Left ventricle myocardium inferior (tissue), 1 donor: ENCODE data around the gene DQX1. TPM values are rescaled to one million over a fixed set of nuclear protein-coding genes. Genes with fewer than 3 reads are reported as not detected.

Experiments used
- DNase-seq: peaks from one replicate; pipeline ENCODE4 v3.0.0-alpha.2; 2020
- H3K27ac ChIP-seq: fragments of 200-600 bp; replicated peaks from 2 replicates; pipeline ENCODE4 v1.8.0; 2021
- H3K27me3 ChIP-seq: fragments of 200-600 bp; 2 replicates; pipeline ENCODE4 v1.8.0; 2021; ENCODE audit warnings: low read depth
- H3K36me3 ChIP-seq: fragments of 200-600 bp; 2 replicates; pipeline ENCODE4 v1.8.0; 2021
- H3K4me1 ChIP-seq: fragments of 200-600 bp; 2 replicates; pipeline ENCODE4 v1.8.0; 2021
- H3K4me3 ChIP-seq: fragments of 200-600 bp; 2 replicates; pipeline ENCODE4 v1.8.0; 2021; ENCODE audit warnings: mild to moderate bottlenecking, moderate library complexity
- H3K9me3 ChIP-seq: fragments of 200-600 bp; replicated peaks from 2 replicates; pipeline ENCODE4 v1.8.0; 2021
- intact Hi-C: fragments of 100-400 bp; cut with micrococcal nuclease; formaldehyde crosslinking; loops from one replicate; pipeline ENCODE4 v1.11.0; 2022
- total RNA-seq: library from RNA; stranded (reverse); fragmentation: NEBNext Ultra II Directional; extraction: Animal tissue kit (Norgen Biotek cat#: 25700); gene quantifications from one replicate; pipeline ENCODE4 v1.2.1, GENCODE V29; 2021
- TF ChIP-seq, protein P1 (sequence below): fragments of 200-600 bp; IDR thresholded peaks from 2 replicates; pipeline ENCODE4 v1.8.0; 2021; ENCODE audit warnings: antibody characterized with exemption, mild to moderate bottlenecking, borderline replicate concordance
- donor health status: DM: no; HTN: yes; CAD: no; lungs with severe emphysema.

The DQX1 gene
- total RNA-seq, 1 donor from 2014 or later: 0.11 TPM

DNA sequence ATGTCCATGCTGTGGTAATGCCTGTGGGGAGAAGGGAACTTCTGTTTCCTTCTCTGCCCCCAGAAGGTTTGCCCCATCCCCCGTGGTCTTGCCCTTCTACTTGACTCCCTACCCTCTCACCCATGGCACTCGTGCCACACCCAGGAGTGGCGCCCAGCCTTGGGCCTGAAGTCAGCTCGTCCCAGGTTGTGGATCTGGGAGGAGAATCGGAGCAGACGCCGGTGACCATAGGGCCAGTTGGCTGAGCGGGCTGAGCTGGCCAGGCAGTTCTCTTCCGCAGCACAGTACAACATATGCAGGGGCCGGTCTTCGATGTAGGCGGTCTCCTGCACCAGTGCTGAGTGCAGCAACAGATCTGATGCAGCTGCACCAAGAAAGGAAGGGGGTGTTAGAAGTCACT, 8.4 kb upstream of the DQX1 start:
- H3K4me1 ChIP-seq: peaks cover 31% of the 10 kb centered on the region
- H3K27ac ChIP-seq: no peak overlapping the region
- DNase-seq: no peak
- intact Hi-C loops: no loop called here
- TF ChIP-seq, protein P1, sequence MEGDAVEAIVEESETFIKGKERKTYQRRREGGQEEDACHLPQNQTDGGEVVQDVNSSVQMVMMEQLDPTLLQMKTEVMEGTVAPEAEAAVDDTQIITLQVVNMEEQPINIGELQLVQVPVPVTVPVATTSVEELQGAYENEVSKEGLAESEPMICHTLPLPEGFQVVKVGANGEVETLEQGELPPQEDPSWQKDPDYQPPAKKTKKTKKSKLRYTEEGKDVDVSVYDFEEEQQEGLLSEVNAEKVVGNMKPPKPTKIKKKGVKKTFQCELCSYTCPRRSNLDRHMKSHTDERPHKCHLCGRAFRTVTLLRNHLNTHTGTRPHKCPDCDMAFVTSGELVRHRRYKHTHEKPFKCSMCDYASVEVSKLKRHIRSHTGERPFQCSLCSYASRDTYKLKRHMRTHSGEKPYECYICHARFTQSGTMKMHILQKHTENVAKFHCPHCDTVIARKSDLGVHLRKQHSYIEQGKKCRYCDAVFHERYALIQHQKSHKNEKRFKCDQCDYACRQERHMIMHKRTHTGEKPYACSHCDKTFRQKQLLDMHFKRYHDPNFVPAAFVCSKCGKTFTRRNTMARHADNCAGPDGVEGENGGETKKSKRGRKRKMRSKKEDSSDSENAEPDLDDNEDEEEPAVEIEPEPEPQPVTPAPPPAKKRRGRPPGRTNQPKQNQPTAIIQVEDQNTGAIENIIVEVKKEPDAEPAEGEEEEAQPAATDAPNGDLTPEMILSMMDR: no peak
- H3K27me3 ChIP-seq: peaks cover 1% of the 10 kb centered on the region
- no peak overlapping the region for H3K4me3 ChIP-seq
- no peaks in the 10 kb centered on the region for H3K9me3 ChIP-seq
- H3K36me3 ChIP-seq: peaks cover 32% of the 10 kb centered on the region

DNA sequence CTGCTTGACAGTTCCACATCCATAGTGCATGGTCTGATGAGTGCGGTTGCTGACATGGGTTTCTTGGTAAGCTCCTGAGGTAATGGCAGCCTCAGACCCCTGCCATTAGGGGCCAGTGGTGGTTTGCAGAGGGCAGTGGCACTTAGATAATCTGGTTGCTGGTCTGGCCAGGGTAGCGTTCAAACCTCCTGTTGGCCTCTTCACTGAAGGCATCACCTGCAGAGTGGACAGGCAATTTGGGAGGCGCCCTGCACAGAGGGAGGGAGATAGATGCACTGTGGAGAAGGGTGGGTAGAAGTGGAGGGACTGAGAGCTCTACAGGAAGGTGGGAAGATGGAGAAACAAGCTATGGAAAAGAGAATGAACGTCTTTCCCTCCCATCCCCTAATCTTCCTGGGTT, 7.4 kb upstream of the DQX1 start:
- H3K9me3 ChIP-seq: no peaks in the 10 kb centered on the region
- H3K36me3 ChIP-seq: peaks cover 32% of the 10 kb centered on the region
- H3K4me1 ChIP-seq: peaks cover 38% of the 10 kb centered on the region
- no peaks in the 10 kb centered on the region for H3K27me3 ChIP-seq
- TF ChIP-seq, protein P1: no peak
- intact Hi-C loops: no loop called here
- H3K4me3 ChIP-seq: no peak overlapping the region
- H3K27ac ChIP-seq: no peak overlapping the region
- DNase-seq: no peak

DNA sequence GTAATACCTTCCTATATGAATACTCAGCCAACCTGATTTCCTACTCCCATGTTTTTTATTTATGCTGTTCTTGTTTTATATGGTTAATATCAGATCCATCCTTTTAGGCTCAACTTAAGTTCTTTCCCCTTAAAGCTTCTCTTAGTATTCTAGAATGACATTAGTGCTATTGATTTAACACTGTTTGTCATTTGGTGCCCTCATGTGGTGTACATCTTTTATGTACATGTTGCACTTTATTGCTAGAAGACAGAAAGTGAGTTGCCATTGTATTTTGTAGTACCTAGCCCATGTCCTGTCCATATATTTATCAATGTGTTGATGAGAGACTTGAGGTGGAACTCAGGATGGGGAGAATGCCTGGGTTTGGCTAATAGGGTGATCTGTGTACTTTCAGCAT, 6.2 kb upstream of the DQX1 start:
- no peak for DNase-seq
- Histone ChIP-seq H3K4me1 (peaks cover 49% of the 10 kb centered on the region), H3K36me3 (peaks cover 44% of the 10 kb centered on the region), H3K27me3 (no peaks in the 10 kb centered on the region), H3K4me3 (no peak overlapping the region), H3K27ac (no peak overlapping the region), H3K9me3 (no peaks in the 10 kb centered on the region)
- TF ChIP-seq, protein P1: peak; percentile 30
- intact Hi-C loops: no loop called here

DNA sequence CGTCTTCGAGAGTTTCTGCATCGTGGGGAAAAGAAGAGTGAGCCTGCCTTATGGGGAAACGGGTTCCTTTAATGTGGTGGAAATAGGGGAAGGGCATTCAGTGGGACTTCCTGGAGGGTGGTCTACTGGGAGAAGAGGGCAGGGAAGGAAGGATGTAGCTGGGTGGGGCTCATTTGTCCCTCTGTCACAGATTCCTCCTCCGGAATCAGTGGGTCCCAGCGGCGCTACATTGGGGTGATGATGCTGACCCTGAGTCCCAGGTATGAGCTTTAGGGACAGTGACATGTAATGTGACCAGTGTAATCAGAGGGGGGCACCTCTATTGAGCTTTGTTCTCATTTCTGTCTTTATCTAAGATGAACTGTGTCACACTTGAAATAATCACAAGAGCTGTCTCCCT, 5.6 kb upstream of the DQX1 start:
- intact Hi-C loops: no loop called here
- peaks cover 50% of the 10 kb centered on the region for H3K36me3 ChIP-seq
- peaks cover 49% of the 10 kb centered on the region for H3K4me1 ChIP-seq
- no peak for DNase-seq
- H3K9me3 ChIP-seq: no peaks in the 10 kb centered on the region
- no peaks in the 10 kb centered on the region for H3K27me3 ChIP-seq
- TF ChIP-seq, protein P1: no peak
- H3K27ac ChIP-seq: peak overlapping the region; percentile 93
- H3K4me3 ChIP-seq: peak overlapping the region; percentile 97

DNA sequence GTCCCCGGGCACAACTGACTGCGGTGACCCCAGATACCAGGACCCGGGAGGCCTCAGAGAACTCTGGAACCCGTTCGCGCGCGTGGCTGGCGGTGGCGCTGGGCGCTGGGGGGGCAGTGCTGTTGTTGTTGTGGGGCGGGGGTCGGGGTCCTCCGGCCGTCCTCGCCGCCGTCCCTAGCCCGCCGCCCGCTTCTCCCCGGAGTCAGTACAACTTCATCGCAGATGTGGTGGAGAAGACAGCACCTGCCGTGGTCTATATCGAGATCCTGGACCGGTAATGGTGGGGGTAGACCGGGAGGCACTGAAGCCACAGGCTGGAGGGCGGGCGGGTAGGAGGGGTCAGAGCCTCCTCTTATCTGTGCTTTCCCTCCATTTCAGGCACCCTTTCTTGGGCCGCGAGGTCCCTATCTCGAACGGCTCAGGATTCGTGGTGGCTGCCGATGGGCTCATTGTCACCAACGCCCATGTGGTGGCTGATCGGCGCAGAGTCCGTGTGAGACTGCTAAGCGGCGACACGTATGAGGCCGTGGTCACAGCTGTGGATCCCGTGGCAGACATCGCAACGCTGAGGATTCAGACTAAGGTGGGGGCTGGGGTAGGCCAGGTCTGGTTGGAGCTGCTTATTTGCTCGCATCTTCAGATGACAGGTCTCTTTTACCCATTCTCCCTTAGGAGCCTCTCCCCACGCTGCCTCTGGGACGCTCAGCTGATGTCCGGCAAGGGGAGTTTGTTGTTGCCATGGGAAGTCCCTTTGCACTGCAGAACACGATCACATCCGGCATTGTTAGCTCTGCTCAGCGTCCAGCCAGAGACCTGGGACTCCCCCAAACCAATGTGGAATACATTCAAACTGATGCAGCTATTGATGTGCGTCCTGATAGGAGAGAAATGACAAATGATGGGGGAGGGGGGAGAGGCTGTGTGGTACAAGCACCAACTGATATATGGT, 4.5 kb upstream of the DQX1 start:
- peaks cover 61% of the 10 kb centered on the region for H3K36me3 ChIP-seq
- no peaks in the 10 kb centered on the region for H3K9me3 ChIP-seq
- intact Hi-C loops: no loop called here
- peaks cover 49% of the 10 kb centered on the region for H3K4me1 ChIP-seq
- no peak for DNase-seq
- peak overlapping the region; percentile 93 for H3K27ac ChIP-seq
- TF ChIP-seq, protein P1: no peak
- peak overlapping the region; percentile 97 for H3K4me3 ChIP-seq
- no peaks in the 10 kb centered on the region for H3K27me3 ChIP-seq
